ENCODE measurements around the gene CZIB. TPM values are rescaled to one million over a fixed set of nuclear protein-coding genes. Genes with fewer than 3 reads are reported as not detected.

CZIB gene
- total and polyA plus RNA-seq, 2 of the 13 experiments (the other 11 are each of a cell fraction or from before 2014, with no cell fraction given) = 49.2 to 67.0 TPM

GRCh38 chr1:53183095-53183990 is 37.1 kb downstream of the CZIB start (continued):
- no peak for TF ChIP-seq ZNF562 (CRISPR knock-in tag; IDR thresholded peaks at IDR 0.05; ENCODE audit: borderline replicate concordance)
- peak; percentile 91 for TF ChIP-seq TARDBP (CRISPR knock-in tag; IDR thresholded peaks at IDR 0.05)
- peak; percentile 91 for TF ChIP-seq ZNF264 (CRISPR knock-in tag; IDR thresholded peaks at IDR 0.05)
- no peak for TF ChIP-seq ZNF441 (CRISPR knock-in tag; IDR thresholded peaks at IDR 0.05; ENCODE audit: borderline replicate concordance)
- no peak; the same call in 1 of the 2 replicates for TF ChIP-seq KDM5A (IDR thresholded peaks at IDR 0.05; ENCODE audit: borderline replicate concordance, low read length)
- peak; percentile 78 for TF ChIP-seq FOSL2 (CRISPR knock-in tag; IDR thresholded peaks at IDR 0.05)
- peak; percentile 77 for TF ChIP-seq HOXA5 (CRISPR knock-in tag; IDR thresholded peaks at IDR 0.05)
- TF ChIP-seq FIP1L1 (IDR thresholded peaks at IDR 0.05; ENCODE audit: borderline replicate concordance, insufficient read depth, low read depth, low read length) = no peak
- TF ChIP-seq ZFP91 (CRISPR knock-in tag; IDR thresholded peaks at IDR 0.05; ENCODE audit: borderline replicate concordance) = peak; percentile 56; the same call in 1 of the 2 replicates
- no peak for TF ChIP-seq GTF3A (CRISPR knock-in tag; conservative IDR thresholded peaks at IDR 0.05)
- no peak for TF ChIP-seq ZNF704 (CRISPR knock-in tag; IDR thresholded peaks at IDR 0.05; ENCODE audit: borderline replicate concordance)
- no peak for TF ChIP-seq ZNF256 (CRISPR knock-in tag; conservative IDR thresholded peaks at IDR 0.05)
- TF ChIP-seq ZBED4 (CRISPR knock-in tag; IDR thresholded peaks at IDR 0.05; ENCODE audit: borderline replicate concordance) = no peak
- TF ChIP-seq ZBTB34 (CRISPR knock-in tag; IDR thresholded peaks at IDR 0.05) = no peak
- no peak for TF ChIP-seq ZNF616 (CRISPR knock-in tag; IDR thresholded peaks at IDR 0.05; ENCODE audit: low read depth)

Data from HepG2 (cell line).